ENCODE measurements around the gene PDE4DIP. TPM values are rescaled to one million over a fixed set of nuclear protein-coding genes. Genes with fewer than 3 reads are reported as not detected.
"Not testable (repeated sequence)": the region's sequence is repeated elsewhere in the genome, so short reads cannot be mapped to it uniquely, and the experiment has no call there.

PDE4DIP gene
- polyA plus RNA-seq, 1 donor = 130 TPM

DNA sequence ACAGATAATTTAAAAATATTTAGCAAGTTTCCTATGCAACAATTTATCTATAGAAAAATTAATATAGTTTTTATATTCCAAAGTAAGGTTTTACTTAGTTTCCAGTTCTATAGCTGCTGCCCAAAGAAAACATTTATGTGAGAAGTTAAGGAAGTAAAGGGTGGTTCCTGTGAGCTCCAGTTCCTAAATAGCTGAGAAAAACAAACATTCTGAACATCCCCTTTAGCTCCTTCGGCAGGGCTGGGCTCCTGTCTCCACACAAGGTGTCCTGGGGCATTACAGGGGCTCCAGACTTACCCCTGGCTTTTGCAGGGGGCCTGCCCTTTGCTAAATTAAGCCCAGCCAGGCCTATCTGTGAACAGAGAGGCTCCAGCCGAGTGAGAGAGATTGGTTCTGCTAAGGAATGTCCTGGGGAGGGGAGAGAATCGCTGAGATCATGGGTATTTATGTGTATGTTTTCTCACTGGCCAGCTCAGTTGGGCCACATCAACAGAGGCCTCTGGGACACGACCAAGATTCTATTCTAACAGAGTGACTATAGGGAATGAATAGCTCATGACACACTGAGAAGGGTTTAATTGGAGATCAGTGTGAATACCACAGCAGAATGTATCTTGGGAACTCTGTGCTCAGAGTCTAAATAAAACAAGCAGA, 72.6 kb downstream of the PDE4DIP start:
- not testable (repeated sequence) for DNase-seq

DNA sequence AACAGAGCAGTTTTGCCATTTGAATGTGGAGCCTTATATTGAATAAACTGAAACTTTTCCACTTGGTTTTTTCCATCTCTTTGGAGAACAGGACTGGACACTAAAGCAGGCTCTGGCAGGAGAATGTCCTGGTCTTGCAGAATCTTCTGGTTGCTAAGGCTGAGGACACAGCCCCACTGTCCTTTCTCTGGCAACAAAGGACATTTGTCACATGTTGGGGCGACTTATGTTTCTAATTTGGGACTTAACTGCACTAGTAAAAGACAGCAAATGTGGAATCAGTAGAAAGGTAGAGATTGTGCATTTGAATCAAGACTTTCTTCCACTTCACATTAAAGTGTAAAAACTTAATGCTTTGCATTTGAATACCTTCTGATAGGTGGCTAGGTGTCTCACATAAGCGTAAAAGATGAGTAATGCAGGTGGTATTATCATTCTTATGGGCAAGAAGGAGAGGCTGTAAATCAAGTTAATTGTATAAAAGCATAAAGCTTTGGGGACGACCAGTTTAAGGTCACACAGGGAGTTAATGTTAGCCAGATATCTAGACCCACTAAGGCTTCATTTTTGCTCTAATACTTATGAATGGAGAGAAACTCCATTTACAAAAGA, 74.7 kb downstream of the PDE4DIP start:
- DNase-seq = not testable (repeated sequence)

DNA sequence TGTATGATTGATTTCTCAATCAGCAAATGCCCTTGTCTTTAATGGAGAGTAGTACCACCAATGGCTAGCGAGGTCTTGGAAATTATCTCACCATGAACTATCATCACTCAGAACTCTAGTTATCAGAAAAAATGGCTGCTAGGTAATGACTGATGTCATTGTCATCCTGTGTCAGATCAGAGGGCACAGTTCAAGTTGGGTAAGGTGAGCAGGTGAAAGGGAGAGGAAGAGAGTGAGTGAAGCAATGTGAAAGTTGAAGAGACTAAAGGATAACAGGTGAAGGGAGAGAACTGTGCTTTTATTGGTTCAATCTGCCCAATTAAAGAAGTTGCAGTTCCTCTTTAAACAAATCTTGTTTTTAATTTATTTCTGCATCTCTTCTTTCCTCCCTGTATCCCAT, 76.8 kb downstream of the PDE4DIP start:
- not testable (repeated sequence) for DNase-seq

DNA sequence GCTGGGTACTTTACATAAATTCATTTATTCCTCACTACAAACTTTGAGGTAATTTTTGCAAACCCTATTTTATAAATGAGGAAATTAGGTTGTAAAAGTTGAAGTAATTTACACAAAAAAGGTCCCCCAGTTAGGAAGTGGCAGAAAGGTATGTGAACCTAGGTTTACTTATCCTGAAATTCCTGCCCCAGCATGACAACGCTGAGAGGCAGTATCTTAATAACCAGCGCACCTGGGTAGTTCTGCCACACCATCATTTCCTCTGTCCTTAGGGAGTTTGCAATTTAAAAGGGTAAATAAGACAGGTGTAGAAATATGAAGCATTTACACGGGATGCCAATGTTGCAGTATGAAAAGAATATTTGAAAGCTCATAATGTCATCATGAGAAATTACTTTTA, 79.6 kb downstream of the PDE4DIP start:
- not testable (repeated sequence) for DNase-seq

DNA sequence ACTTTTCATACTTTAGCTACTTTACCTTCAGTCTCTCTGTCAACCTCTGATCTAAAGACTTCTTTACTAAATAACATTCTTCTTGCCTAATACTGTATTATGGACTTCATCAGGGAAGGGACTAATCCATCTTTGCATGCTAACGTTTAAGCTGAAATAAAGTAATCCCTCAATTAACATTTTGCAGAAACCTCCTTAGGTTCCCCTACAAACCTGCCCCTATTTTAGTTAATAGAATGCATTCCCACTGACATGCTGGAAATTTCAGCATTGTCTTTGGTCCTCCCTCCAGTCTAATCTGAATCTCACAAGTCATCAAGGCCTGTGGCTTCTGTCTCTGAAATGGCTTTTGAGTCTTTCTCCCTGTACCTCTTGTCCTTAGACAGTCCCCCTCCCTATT, 83.4 kb downstream of the PDE4DIP start:
- not testable (repeated sequence) for DNase-seq

DNA sequence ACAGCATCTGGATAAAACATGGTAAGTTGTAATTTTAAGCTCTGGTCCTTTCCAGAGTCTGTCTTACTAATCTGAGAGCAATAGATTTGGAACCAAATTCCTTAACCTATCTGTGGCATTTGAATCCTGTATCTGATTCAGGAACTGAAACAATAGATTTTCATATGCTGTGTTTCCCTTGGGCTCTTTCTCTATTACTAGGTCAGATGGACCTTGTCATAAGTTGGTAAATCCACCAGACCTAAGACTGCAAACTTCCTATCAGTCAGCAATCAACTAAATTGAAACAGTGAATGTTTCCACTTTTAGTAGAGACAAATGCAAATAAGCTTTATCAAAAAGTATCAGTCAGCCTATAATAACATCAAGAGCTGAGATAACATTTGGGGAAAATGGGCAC, 85.0 kb downstream of the PDE4DIP start:
- DNase-seq = not testable (repeated sequence)

DNA sequence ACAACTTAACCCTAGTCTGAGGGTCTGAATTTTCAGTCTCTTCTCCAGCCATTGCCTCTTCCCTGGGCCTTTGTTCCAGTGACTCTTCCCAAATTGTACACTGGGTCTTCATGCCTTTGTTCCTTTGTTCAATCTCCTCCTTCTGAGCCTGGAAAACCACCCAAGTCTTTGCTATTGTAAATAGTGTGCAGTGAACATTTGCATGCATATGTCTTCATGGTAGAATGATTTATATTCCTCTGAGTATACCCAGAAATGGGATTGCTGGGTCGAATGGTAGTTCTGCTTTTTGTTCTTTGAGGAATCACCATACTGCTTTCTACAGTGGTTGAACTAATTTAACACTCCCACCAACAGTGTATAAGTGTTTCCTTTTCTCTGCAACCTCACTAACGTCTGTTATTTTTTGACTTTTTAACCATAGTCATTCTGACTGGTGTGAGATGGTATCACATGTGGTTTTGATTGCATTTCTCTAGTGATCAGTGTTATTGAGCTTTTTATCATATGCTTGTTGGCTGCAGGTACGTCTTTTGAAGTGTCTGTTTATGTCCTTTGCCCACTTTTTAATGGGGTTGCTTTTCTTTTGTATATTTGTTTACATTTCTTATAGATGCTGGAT, 91.3 kb downstream of the PDE4DIP start:
- not testable (repeated sequence) for DNase-seq

DNA sequence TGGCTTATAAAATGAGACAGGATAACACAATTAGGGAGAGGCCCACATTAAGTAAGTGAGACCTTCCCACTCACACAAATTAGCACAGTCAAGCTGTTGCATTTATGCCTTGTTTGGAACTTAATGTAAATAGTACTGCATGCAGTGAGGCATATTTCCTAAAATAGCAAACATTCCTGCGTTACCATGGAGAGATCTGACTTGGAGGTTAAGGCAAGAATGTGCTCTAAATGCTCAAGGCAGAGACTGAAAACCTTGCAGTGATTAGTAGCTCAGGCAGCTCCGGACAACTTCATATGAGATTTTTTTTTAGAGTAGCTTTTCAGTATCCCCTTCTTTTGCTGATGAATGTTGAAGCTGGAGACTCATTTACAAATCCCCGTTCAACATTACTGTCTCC, 98.7 kb downstream of the PDE4DIP start:
- not testable (repeated sequence) for DNase-seq

DNA sequence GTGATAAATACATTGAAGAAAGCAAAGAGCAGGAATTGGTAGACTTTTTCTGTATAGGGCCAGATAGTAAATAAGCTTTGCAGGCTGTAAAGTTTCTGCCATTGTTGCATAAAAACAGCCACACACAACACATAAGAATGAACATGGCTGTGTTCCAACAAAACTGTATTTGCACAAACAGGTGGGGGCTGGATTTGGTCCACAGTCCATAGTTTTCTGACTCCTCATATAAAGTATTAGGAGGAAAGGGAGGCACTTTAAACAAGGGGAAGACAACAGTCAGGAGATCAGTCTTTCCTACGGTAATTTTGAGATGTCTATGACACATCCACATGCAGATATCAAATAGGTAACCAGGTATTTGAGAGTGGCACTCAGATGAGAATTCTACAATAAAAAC, 100.9 kb downstream of the PDE4DIP start:
- DNase-seq = not testable (repeated sequence)

DNA sequence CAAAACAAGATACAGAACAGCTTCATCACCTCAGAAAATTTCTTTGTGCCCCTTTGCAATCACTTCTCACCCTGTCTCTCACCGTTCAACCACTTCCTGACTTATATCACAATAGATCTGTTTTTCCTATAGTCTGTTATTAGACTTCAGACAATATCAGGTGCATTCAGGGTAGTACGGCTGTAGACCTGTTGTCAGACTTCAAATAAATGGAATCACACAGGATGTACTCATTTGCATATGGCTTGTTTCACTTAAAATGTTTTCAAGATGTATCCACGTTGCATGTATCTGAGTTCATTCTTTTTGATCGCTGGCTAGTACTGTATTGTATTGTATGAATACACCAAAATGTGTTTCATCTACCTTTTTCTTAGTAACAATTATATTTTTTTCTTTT, 104.5 kb downstream of the PDE4DIP start:
- not testable (repeated sequence) for DNase-seq

DNA sequence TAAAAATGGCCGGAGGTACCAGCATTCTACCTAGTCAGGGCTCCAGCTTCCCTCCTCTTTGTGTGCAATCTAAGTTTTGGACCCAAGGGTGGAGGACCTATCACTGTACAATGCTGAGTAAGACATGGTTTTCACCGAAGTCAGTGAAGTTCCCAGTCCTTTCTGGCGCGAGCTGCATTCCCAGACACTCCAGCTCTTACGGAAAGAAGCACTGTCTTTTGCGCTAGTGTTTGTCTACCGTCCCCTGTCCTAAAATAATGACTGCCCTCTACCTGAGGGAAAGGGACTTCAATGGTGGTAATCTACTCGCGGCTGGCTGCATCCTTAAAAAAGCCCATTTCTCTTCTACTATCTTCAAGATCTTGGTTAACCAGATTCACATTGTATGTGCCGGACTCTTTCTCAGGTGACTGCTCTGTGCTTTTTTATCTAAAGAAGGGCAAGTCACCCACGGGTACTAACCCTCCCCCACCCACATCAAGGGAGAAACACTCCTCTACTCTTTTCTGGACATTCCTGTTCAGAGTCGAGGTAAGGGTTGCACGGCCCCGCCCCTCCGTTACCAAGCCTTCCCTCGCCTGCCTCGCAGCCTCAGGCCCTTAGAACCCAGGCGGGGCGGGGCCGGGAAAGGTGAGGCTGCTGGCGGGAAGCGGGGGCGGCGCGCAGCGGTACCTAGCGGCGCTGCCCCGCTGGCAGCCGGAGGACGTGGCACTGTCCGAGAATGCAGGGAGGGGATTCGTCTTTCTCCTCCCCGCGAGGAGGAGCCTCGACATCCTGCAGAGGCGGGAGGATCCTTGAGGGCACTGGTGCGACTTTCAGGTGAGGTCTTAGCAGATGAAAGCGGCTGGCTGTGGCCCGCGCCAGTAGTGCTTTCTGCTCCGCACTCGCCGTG, 107.4 kb downstream of the PDE4DIP start:
- peak; percentile 78 for DNase-seq

DNA sequence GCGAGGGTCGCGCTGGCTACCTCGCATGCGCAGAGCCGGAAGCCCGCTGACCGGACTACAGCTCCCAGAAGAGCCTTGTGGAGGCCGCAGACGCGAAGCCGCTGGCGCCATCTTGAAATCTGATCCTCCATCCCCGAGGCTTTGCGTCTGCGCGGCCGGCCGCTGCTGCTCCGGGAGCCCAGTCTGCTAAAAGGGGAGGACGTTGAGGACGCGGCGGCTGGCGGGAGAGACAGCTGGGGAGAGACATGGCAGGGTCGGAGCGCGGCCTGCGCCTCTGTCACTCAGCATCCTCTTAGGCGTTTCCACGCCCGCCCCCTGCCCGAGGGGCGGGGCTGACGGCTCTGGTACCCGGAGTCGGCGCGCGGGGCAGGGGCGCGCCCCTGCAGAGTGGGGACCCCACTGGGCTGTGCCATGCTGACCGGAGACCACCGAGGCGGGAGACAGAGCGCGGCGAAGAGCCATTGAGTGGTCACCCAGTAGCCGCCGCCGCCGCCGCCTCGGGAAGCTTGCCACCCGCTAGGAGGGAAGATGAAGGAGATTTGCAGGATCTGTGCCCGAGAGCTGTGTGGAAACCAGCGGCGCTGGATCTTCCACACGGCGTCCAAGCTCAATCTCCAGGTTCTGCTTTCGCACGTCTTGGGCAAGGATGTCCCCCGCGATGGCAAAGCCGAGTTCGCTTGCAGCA, 108.2 kb downstream of the PDE4DIP start:
- DNase-seq = not testable (repeated sequence)

DNA sequence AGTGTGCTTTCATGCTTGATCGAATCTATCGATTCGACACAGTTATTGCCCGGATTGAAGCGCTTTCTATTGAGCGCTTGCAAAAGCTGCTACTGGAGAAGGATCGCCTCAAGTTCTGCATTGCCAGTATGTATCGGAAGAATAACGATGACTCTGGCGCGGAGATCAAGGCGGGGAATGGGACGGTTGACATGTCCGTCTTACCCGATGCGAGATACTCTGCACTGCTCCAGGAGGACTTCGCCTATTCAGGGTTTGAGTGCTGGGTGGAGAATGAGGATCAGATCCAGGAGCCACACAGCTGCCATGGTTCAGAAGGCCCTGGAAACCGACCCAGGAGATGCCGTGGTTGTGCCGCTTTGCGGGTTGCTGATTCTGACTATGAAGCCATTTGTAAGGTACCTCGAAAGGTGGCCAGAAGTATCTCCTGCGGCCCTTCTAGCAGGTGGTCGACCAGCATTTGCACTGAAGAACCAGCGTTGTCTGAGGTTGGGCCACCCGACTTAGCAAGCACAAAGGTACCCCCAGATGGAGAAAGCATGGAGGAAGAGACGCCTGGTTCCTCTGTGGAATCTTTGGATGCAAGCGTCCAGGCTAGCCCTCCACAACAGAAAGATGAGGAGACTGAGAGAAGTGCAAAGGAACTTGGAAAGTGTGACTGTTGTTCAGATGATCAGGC, 108.8 kb downstream of the PDE4DIP start:
- DNase-seq = peak; percentile 12

DNA sequence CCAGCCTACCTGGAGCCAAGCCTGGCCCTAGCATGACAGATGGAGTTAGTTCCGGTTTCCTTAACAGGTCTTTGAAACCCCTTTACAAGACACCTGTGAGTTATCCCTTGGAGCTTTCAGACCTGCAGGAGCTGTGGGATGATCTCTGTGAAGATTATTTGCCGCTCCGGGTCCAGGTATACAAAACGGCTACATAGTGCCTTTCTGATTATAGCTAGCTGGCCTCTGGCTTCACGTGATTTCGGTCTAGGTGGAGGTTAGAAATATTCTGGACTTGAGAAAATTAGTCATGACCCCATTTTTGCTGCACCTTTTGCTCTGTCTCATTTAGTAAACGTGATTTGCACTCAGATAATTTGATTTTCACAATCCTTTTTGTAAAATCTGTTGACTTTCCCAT, 109.5 kb downstream of the PDE4DIP start:
- not testable (repeated sequence) for DNase-seq

DNA sequence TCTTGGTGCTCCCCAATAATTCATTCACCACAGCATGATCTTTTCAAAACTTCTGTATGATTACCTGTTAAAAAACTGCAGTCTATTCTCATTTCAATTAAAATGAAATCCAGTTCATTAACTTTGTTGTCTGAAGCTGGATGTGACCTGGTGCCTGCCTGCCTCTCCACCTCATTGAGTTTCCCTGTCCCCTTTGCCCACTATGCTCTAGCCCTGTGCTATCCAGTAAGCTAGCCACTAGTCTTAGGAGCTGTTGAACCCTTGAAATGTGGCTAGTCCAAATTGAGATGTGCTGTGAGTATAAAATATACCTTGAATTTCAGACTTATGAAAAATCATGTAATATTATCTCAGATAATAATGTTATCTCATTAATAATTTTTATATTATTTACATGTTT, 114.1 kb downstream of the PDE4DIP start:
- not testable (repeated sequence) for DNase-seq

DNA sequence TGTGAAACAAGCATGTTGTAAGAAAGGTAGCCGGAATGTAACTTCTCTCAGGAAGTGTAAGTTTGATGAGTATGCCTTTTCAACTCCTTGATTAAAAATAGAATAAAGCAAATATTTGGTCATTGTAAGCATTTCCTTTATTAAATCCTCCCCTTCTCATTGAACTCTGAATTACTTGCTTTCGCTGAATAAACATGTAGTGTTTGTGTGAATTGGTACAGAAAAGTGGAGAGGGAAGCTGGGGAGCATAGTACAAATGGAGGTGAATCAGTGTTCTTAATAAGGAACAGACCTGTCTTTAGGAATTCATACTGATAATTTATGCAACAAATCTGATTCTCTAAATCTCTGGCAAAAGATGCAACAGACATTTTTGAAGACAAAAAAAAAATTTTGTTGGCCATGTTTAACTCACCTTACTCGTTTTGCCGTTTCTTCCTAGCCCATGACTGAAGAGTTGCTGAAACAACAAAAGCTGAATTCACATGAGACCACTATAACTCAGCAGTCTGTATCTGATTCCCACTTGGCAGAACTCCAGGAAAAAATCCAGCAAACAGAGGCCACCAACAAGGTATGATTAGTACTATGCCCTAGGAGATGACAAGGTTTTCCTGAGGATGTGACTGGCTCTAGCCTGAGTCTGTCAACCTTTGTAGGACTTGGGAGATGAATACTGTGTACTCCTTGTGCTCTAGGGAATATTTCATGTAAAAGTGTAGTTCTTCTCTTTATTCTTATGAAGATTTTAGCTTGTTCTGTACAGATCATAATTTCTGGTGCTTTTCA, 116.2 kb downstream of the PDE4DIP start:
- DNase-seq = not testable (repeated sequence)

DNA sequence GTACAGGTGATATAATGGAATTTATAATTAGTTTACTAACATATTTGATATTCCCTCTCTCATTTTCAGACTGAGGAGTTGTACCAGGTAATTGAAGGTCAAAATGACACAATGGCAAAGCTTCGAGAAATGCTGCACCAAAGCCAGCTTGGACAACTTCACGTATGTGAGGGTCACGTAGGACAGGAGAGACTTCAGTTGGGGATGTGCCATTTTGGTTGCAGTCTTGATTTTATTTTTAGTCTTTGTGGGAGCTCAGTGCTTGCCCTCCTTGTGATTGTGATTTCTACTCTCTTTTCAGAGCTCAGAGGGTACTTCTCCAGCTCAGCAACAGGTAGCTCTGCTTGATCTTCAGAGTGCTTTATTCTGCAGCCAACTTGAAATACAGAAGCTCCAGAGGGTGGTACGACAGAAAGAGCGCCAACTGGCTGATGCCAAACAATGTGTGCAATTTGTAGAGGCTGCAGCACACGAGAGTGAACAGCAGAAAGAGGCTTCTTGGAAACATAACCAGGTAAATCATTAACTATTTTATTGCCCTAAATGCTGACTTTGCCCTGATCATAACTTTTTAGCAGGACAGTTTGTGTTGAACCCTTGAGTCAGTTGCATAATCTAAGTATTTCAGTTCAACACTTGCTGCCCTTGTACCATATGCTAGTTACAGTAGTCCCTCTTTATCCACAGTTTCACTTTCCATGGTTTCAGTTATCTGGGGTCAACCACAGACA, 118.1 kb downstream of the PDE4DIP start:
- not testable (repeated sequence) for DNase-seq

DNA sequence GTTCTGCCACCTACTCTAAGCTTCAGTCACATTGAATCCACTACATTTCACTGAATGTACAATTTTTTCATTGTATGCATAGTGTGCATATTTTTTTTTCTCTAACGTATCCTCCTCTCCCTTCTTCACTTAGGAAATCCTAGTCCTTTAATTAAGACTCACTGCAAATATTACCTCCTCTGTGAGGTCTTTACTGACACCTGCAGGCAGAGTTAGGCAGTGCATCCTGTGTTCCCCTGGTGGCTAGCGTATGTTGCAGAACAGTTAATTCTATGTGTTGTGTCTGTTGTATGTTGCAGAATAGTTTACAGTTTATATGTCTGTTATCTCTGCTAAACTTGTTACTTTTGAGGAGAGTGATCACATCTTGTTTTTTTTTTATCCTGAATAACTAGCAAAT, 121.9 kb downstream of the PDE4DIP start:
- DNase-seq = not testable (repeated sequence)

DNA sequence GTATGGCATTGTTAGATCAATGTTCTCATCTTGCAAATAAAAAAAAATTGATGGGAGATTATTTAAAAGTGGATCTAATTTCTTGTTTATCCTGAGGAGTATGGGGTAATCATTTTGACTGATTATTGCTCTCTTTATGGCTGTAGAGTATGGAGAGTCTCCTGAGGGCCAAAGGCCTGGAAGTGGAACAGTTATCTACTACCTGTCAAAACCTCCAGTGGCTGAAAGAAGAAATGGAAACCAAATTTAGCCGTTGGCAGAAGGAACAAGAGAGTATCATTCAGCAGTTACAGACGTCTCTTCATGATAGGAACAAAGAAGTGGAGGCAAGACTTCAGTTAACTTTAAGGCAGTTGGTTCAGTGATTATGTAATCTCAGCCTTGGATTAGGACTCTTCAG, 123.4 kb downstream of the PDE4DIP start:
- not testable (repeated sequence) for DNase-seq

DNA sequence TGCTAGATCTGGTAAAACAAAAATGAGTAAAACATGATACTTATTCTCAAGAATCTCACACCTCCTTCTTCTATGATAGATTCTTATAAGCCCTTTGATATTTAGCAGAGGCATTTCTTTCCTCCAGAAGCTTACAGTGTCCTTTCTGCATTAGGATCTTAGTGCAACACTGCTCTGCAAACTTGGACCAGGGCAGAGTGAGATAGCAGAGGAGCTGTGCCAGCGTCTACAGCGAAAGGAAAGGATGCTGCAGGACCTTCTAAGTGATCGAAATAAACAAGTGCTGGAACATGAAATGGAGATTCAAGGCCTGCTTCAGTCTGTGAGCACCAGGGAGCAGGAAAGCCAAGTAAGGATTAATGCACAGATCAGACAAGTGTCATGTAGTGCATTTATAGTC, 124.5 kb downstream of the PDE4DIP start:
- not testable (repeated sequence) for DNase-seq
